SHP77 (cell line): Measurements from ENCODE around the gene EMILIN1.

Experiments used
- DNase-seq, 2 experiments: peaks; one replicate each; lab custom pipeline; 2025; lab: John Stamatoyannopoulos, UW

Gene EMILIN1

DNA sequence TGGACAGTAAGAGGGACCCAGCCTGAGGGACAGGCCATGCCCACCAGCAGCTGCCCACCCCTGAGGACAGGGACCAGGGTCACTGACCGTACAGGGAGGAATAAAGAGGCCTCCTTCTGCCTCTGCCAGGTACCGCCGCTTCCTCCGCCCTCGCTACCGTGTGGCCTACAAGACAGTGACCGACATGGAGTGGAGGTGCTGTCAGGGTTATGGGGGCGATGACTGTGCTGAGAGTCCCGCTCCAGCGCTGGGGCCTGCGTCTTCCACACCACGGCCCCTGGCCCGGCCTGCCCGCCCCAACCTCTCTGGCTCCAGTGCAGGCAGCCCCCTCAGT lies 2.2 kb downstream of the EMILIN1 start:
- no peak for DNase-seq

- DNase-seq, result no peak
Observed at GRCh38 chr2:27081984-27082772, 3.8 kb downstream of the EMILIN1 start.

DNA sequence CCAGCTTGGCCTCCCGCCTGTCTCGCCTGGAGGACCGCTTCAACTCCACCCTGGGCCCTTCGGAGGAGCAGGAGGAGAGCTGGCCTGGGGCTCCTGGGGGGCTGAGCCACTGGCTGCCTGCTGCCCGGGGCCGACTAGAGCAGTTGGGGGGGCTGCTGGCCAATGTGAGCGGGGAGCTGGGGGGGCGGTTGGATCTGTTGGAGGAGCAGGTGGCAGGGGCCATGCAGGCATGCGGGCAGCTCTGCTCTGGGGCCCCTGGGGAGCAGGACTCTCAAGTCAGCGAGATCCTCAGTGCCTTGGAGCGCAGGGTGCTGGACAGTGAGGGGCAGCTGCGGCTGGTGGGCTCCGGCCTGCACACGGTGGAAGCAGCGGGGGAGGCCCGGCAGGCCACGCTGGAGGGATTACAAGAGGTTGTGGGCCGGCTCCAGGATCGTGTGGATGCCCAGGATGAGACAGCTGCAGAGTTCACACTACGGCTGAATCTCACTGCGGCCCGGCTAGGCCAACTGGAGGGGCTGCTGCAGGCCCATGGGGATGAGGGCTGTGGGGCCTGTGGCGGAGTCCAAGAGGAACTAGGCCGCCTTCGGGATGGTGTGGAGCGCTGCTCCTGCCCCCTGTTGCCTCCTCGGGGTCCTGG lies 4.5 kb downstream of the EMILIN1 start:
- no peak for DNase-seq

- DNase-seq, result peak in 1 of 2 experiments; percentile 40
Observed at GRCh38 chr2:27083410-27084296, 5.2 kb downstream of the EMILIN1 start.

GRCh38 chr2:27084297-27085061 lies 6.1 kb downstream of the EMILIN1 start:
- no peak for DNase-seq

GRCh38 chr2:27085062-27085672 lies 6.8 kb downstream of the EMILIN1 start:
- no peak for DNase-seq

DNA sequence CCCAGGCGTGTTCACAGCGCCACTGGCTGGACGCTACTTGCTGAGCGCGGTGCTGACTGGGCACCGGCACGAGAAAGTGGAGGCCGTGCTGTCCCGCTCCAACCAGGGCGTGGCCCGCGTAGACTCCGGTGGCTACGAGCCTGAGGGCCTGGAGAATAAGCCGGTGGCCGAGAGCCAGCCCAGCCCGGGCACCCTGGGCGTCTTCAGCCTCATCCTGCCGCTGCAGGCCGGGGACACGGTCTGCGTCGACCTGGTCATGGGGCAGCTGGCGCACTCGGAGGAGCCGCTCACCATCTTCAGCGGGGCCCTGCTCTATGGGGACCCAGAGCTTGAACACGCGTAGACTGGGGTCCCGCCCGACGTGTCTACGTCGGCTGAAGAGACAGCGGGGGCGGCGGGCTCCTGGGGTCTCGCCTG lies 7.3 kb downstream of the EMILIN1 start:
- DNase-seq, result peak; percentile 42 to 76

DNA sequence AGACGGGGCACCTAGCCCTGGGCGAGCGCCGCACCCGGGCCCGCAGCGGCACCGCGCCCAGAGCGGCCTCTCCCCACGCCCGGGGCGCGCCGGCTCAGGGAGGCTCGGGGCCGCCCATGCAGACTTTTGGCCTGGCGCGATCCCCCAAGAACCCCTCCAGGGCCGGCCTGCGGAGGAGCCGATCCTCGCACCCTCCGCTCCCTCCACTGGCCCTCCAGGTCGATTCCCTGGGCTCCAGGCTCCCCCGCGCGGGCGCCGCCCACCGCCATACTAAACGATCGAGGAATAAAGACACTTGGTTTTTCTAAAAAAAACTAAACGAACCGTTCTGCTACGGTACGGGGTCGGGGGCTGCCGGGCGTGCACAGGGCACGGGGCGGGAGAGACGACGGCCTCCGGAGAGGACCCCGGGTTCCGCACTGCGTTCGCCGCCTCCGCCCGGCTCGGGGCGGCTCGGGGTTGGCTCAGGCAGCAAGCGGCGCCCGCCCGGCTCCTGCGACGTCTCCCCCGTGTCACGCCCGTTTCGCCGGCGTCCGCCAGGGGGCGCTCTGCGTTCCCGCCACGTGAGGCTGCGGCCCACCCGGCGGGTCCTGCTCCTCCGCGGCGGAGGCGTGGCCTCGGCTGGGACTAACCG lies 7.8 kb downstream of the EMILIN1 start:
- DNase-seq, result peak; percentile 88 to 90

GRCh38 chr2:27086724-27087593 lies 8.5 kb downstream of the EMILIN1 start, which contains the start of gene KHK:
Gene KHK (plus strand): TSS chr2:27086772. CDS start chr2:27087260, 488 bp downstream.
- peak; percentile 69 for DNase-seq

- DNase-seq, result no peak
Observed at GRCh38 chr2:27087823-27088410, 9.5 kb downstream of the EMILIN1 start.

- DNase-seq, result no peak
Observed at GRCh38 chr2:27088634-27089033, 10.2 kb downstream of the EMILIN1 start.

- DNase-seq, result no peak
Observed at GRCh38 chr2:27089111-27089954, 10.9 kb downstream of the EMILIN1 start.

GRCh38 chr2:27091746-27092695 lies 13.6 kb downstream of the EMILIN1 start:
- DNase-seq, result no peak

- no peak for DNase-seq
Observed at GRCh38 chr2:27092696-27093429, 14.4 kb downstream of the EMILIN1 start.

DNA sequence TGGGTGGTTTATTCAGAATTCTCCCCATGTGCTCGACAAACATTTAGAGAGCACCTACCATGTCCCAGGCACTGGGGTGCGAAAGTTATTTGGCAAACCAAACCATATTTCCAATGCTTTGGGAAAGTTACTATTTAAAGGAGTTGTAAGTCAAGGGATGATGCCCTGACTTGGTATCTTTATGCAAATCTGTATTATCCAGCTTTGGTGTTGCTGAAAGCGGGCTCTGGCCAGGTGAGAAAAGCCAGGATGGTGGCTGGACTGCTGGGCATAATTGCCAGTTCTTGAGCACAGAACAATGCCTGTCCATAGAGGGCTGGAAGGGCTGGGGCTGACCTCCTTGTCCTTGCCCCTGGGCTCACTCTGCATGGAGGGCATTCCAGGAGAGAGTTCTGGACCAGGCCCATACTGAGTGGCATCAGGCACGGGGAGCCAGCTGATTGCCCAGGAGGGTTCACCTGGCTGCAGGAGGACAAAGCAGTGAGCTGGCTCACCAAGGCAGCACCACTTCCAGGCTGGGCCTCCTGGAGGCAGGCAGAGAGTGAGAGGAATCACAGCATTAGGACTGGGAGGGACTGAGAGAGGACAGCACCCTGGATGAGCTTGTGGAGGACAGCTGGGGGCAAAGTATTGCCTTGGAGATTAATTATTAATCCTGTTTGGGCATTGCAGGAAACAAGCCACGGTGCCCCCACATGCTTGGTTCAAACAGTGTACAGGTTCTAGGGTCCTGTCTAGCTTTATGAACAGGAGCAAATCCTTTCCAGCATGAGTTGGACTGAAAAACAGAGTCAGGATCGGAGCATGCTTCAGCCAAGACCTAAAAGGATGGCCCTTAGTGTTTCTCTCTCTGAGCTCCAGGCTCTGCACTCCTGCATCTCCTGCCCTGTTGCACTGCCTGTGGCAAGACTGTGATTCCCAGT lies 15.3 kb downstream of the EMILIN1 start:
- no peak for DNase-seq
